H1 (cell line): ENCODE data around the gene EYA4. TPM values are rescaled to one million over a fixed set of nuclear protein-coding genes. Genes with fewer than 3 reads are reported as not detected.

Source experiments
- CTCF ChIA-PET: fragments of 300-600 bp; sonication (Branson Sonifier 250); formaldehyde crosslinking; loops from one replicate; lab custom pipeline; 2021; ENCODE audit not compliant: partially characterized antibody; lab: Charles Lee
- POLR2A ChIA-PET: fragments of 300-600 bp; sonication (Branson Sonifier 250); formaldehyde crosslinking; loops from one replicate; lab custom pipeline; 2021; ENCODE audit warnings: inconsistent platforms; ENCODE audit not compliant: partially characterized antibody; lab: Charles Lee
- DNase-seq, 2 experiments: peaks; one replicate each; pipeline versions ENCODE4 v3.0.0 to v3.0.0-alpha.2; 2010 to 2022; ENCODE audit warnings: low spot score in 2 of 2, low read depth in 1 of 2, mixed read lengths in 1 of 2
- FAIRE-seq: peaks from 2 replicates; lab custom pipeline; 2011; peaks lifted over from hg19 to GRCh38; lab: Jason Lieb, UNC
- H2AFZ ChIP-seq: 2 replicates; pipeline ENCODE4 v1.8.1; 2012; ENCODE audit warnings: low read length, inconsistent platforms
- H2AK5ac ChIP-seq: 2 replicates; pipeline ENCODE4 v1.6.1; 2013; ENCODE audit warnings: low read depth, low read length
- H2BK120ac ChIP-seq: replicated peaks from 2 replicates; pipeline ENCODE3; 2013; ENCODE audit warnings: low read depth, low read length, inconsistent platforms
- H2BK12ac ChIP-seq: 2 replicates; pipeline ENCODE4 v1.6.1; 2013; ENCODE audit warnings: low read depth, low read length
- H2BK15ac ChIP-seq: 2 replicates; pipeline ENCODE4 v1.6.1; 2013; ENCODE audit warnings: low read length
- H2BK20ac ChIP-seq: 2 replicates; pipeline ENCODE4 v1.6.1; 2013; ENCODE audit warnings: low read length
- H2BK5ac ChIP-seq: 2 replicates; pipeline ENCODE4 v1.6.1; 2013; ENCODE audit warnings: low read depth, low read length
- H3K14ac ChIP-seq: 2 replicates; pipeline ENCODE4 v1.6.1; 2013; ENCODE audit warnings: inconsistent platforms; ENCODE audit not compliant: insufficient read length
- H3K18ac ChIP-seq: 2 replicates; pipeline ENCODE4 v1.6.1; 2013; ENCODE audit warnings: low read length; ENCODE audit errors: extremely low read depth
- H3K23ac ChIP-seq: 2 replicates; pipeline ENCODE4 v1.6.1; 2013; ENCODE audit warnings: inconsistent platforms; ENCODE audit not compliant: insufficient read length
- H3K23me2 ChIP-seq: 2 replicates; pipeline ENCODE4 v1.6.1; 2013; ENCODE audit warnings: low read depth, low read length
- H3K27ac ChIP-seq: 2 replicates; pipeline ENCODE4 v1.6.1; 2011; ENCODE audit warnings: low read depth, low read length, inconsistent platforms
- H3K27me3 ChIP-seq, 4 experiments: replicated peaks in 1 of 4; 1 replicate in 1 of 4; 2 replicates in 3 of 4; pipeline versions ENCODE4 v1.6.1 to v1.8.1; 2011 to 2013; ENCODE audit warnings: low read length in 3 of 4, mild to moderate bottlenecking in 3 of 4, inconsistent platforms in 2 of 4, mixed read lengths in 2 of 4, moderate library complexity in 1 of 4; ENCODE audit not compliant: control insufficient read depth in 3 of 4, insufficient read depth in 3 of 4; ENCODE audit errors: extremely low read depth in 1 of 4
- H3K36me3 ChIP-seq, 4 experiments: 2 replicates each; pipeline versions ENCODE4 v1.6.1 to v1.8.1; 2011 to 2013; ENCODE audit warnings: mild to moderate bottlenecking in 4 of 4, low read length in 3 of 4, moderate library complexity in 2 of 4, control low read depth in 1 of 4, inconsistent platforms in 1 of 4; ENCODE audit not compliant: insufficient read depth in 4 of 4, control insufficient read depth in 2 of 4
- H3K4ac ChIP-seq: replicated peaks from 2 replicates; pipeline ENCODE3; 2013; ENCODE audit warnings: low read length, low read depth, mixed read lengths, inconsistent platforms; ENCODE audit not compliant: insufficient read length
- H3K4me1 ChIP-seq, 4 experiments: replicated peaks in 1 of 4; 1 replicate in 1 of 4; 2 replicates in 3 of 4; pipeline versions ENCODE4 v1.6.1 to v1.8.1; 2011 to 2013; ENCODE audit warnings: low read length in 3 of 4, inconsistent platforms in 2 of 4, mixed read lengths in 1 of 4; ENCODE audit not compliant: insufficient read depth in 4 of 4, control insufficient read depth in 3 of 4
- H3K4me2 ChIP-seq, 2 experiments: 2 replicates each; pipeline versions ENCODE4 v1.6.1 to v1.8.1; 2011 to 2013; ENCODE audit warnings: low read depth in 2 of 2, low read length in 2 of 2, control low read depth in 1 of 2, inconsistent platforms in 1 of 2, mild to moderate bottlenecking in 1 of 2; ENCODE audit not compliant: insufficient read depth in 1 of 2
- H3K4me3 ChIP-seq, 4 experiments: fragments of 200-600, 300-600 bp in 1 of 4; sonication (generic), shearing (Covaris generic), sonication (Bioruptor Twin) in 1 of 4; 2 replicates each; pipeline versions ENCODE4 v1.5.1 to v1.8.1; 2011 to 2016; ENCODE audit warnings: low read length in 4 of 4, low read depth in 3 of 4, control low read depth in 2 of 4, inconsistent platforms in 2 of 4, mild to moderate bottlenecking in 2 of 4, mixed read lengths in 1 of 4, moderate library complexity in 1 of 4; ENCODE audit not compliant: insufficient read depth in 2 of 4; ENCODE audit errors: extremely low read depth in 1 of 4
- H3K56ac ChIP-seq: replicated peaks from 2 replicates; pipeline ENCODE3; 2013; ENCODE audit warnings: low read depth, mild to moderate bottlenecking, mixed read lengths, low read length, inconsistent platforms; ENCODE audit not compliant: insufficient read length
- H3K79me1 ChIP-seq: 2 replicates; pipeline ENCODE4 v1.6.1; 2013; ENCODE audit warnings: low read depth, low read length, control low read depth
- H3K79me2 ChIP-seq, 2 experiments: 2 replicates each; pipeline versions ENCODE4 v1.6.1 to v1.8.1; 2012 to 2013; ENCODE audit warnings: low read length in 2 of 2, mild to moderate bottlenecking in 2 of 2, inconsistent platforms in 1 of 2; ENCODE audit not compliant: insufficient read depth in 2 of 2, control insufficient read depth in 1 of 2
- H3K9ac ChIP-seq, 4 experiments: replicated peaks in 1 of 4; 1 replicate in 1 of 4; 2 replicates in 3 of 4; pipeline versions ENCODE4 v1.6.1 to v1.8.1; 2011 to 2013; ENCODE audit warnings: low read depth in 3 of 4, low read length in 3 of 4, control low read depth in 2 of 4, mild to moderate bottlenecking in 2 of 4, moderate library complexity in 2 of 4, inconsistent platforms in 1 of 4; ENCODE audit errors: extremely low read depth in 1 of 4
- H3K9me3 ChIP-seq, 2 experiments: 2 replicates each; pipeline versions ENCODE4 v1.6.1 to v1.8.1; 2012 to 2013; ENCODE audit warnings: mild to moderate bottlenecking in 2 of 2, moderate library complexity in 2 of 2, control low read depth in 1 of 2, inconsistent platforms in 1 of 2, low read depth in 1 of 2, low read length in 1 of 2, mixed read lengths in 1 of 2; ENCODE audit not compliant: insufficient read depth in 2 of 2
- H4K20me1 ChIP-seq, 2 experiments: replicated peaks in 1 of 2; 2 replicates each; pipeline versions ENCODE3 to v1.8.1; 2011 to 2013; ENCODE audit warnings: inconsistent platforms in 2 of 2, low read length in 2 of 2, mild to moderate bottlenecking in 1 of 2; ENCODE audit not compliant: insufficient read depth in 2 of 2, control insufficient read depth in 1 of 2
- H4K5ac ChIP-seq: 2 replicates; pipeline ENCODE4 v1.6.1; 2013; ENCODE audit warnings: low read length, low read depth, mixed read lengths, inconsistent platforms; ENCODE audit not compliant: insufficient read length
- H4K8ac ChIP-seq: 2 replicates; pipeline ENCODE4 v1.8.0; 2013; ENCODE audit warnings: mild to moderate bottlenecking, moderate library complexity, low read length, inconsistent platforms; ENCODE audit not compliant: insufficient read depth; ENCODE audit errors: extremely low read depth
- H4K91ac ChIP-seq: replicated peaks from 2 replicates; pipeline ENCODE3; 2013; ENCODE audit warnings: low read length, mixed read lengths, inconsistent platforms; ENCODE audit not compliant: insufficient read length
- ASH2L ChIP-seq: fragments of 200-600, 300-600 bp; sonication (generic); IDR thresholded peaks from one replicate; pipeline ENCODE4 v1.7.1; 2017; ENCODE audit warnings: low read length
- BRCA1 ChIP-seq: IDR thresholded peaks from 2 replicates; pipeline ENCODE4 v1.6.1; 2012; ENCODE audit warnings: low read depth, low read length, improper control_type of control experiment
- CBX8 ChIP-seq: fragments of 300-800, 300-1000 bp; sonication (generic); IDR thresholded peaks from 2 replicates; pipeline ENCODE4 v1.7.1; 2016; ENCODE audit warnings: low read depth, low read length, borderline replicate concordance
- EP300 ChIP-seq, 2 experiments: IDR thresholded peaks; 1 replicate in 1 of 2; 2 replicates in 1 of 2; pipeline ENCODE4 v1.6.1; 2011 to 2012; ENCODE audit warnings: low read depth in 2 of 2, low read length in 2 of 2, mild to moderate bottlenecking in 2 of 2, borderline replicate concordance in 1 of 2, inconsistent platforms in 1 of 2, moderate library complexity in 1 of 2
- EZH2 ChIP-seq: fragments of 200-600 bp; sonication (generic); IDR thresholded peaks from 2 replicates; pipeline ENCODE4 v1.7.1; 2012; ENCODE audit warnings: low read depth, mild to moderate bottlenecking, moderate library complexity, low read length, inconsistent platforms; ENCODE audit not compliant: severe bottlenecking
- JUND ChIP-seq: IDR thresholded peaks from 2 replicates; pipeline ENCODE4 v1.6.1; 2011; ENCODE audit warnings: mild to moderate bottlenecking, improper control_type of control experiment, low read length
- MAFK ChIP-seq: IDR thresholded peaks from 2 replicates; pipeline ENCODE4 v1.6.1; 2012; ENCODE audit warnings: low read depth, mild to moderate bottlenecking, improper control_type of control experiment, low read length
- PHF8 ChIP-seq: fragments of 200-600 bp; sonication (generic); conservative IDR thresholded peaks from 2 replicates; pipeline ENCODE4 v1.7.1; 2012; ENCODE audit warnings: low read depth, mild to moderate bottlenecking, inconsistent platforms, low read length, moderate library complexity
- POLR2A ChIP-seq, 2 experiments: IDR thresholded peaks; 1 replicate in 1 of 2; 2 replicates in 1 of 2; pipeline ENCODE4 v1.6.1; 2011; ENCODE audit warnings: low read depth in 2 of 2, low read length in 2 of 2, mild to moderate bottlenecking in 2 of 2; ENCODE audit errors: control extremely low read depth in 1 of 2
- POU5F1 ChIP-seq: IDR thresholded peaks from 2 replicates; pipeline ENCODE4 v1.6.1; 2011; ENCODE audit warnings: low read depth, mild to moderate bottlenecking, low read length, moderate library complexity
- RXRA ChIP-seq: IDR thresholded peaks from 2 replicates; pipeline ENCODE4 v1.6.1; 2011; ENCODE audit warnings: low read depth, mild to moderate bottlenecking, low read length, moderate library complexity; ENCODE audit not compliant: insufficient read depth
- SAP30 ChIP-seq: fragments of 300-600 bp; sonication (generic); IDR thresholded peaks from 2 replicates; pipeline ENCODE4 v1.7.1; 2012; ENCODE audit warnings: low read length, moderate library complexity, mild to moderate bottlenecking, inconsistent platforms; ENCODE audit not compliant: insufficient read depth, insufficient replicate concordance
- TAF7 ChIP-seq: optimal IDR thresholded peaks from 2 replicates; pipeline ENCODE3; 2011; ENCODE audit warnings: low read depth, mild to moderate bottlenecking, inconsistent platforms, low read length, moderate library complexity, borderline replicate concordance
- TCF12 ChIP-seq: IDR thresholded peaks from 2 replicates; pipeline ENCODE4 v1.6.1; 2011; ENCODE audit warnings: low read depth, mild to moderate bottlenecking, low read length
- WGBS, 2 experiments: shearing (Covaris generic) in 1 of 2; methylation state at CpG; one replicate each; pipeline versions ENCODE4 v1.1.6 to v1.1.7; 2013 to 2015; ENCODE audit warnings: low lambda C conversion rate in 2 of 2, mixed read lengths in 2 of 2, inconsistent platforms in 1 of 2, low coverage in 1 of 2, missing lambda C conversion rate in 1 of 2; ENCODE audit not compliant: insufficient replicate concordance in 2 of 2, insufficient coverage in 1 of 2, insufficient read length in 1 of 2; ENCODE audit errors: extremely low coverage in 1 of 2, missing lambda C conversion rate in 1 of 2; 5-methylcytosine and 5-hydroxymethylcytosine counted together
- polyA plus RNA-seq, 7 experiments: library from polyadenylated mRNA; depleted of rRNA in 3 of 7; stranded (reverse) in 5 of 7; unstranded in 2 of 7; fragments of >200 nt in 5 of 7; fragments of 200-250 nt in 2 of 7; gene quantifications; 1 replicate in 5 of 7; 2 replicates in 1 of 7; 4 replicates in 1 of 7; pipeline versions ENCODE4 v1.2.1 to v1.2.3, GENCODE V29; 2011 to 2013; ENCODE audit warnings: missing spikeins in 2 of 7, mixed read lengths in 2 of 7
- total RNA-seq: library from RNA; stranded (reverse); fragmentation: NEBNext Ultra II Directional; extraction: Animal tissue kit (Norgen Biotek cat#: 25700); gene quantifications from 2 replicates; pipeline ENCODE4 v1.2.1, GENCODE V29; 2021
- TF ChIP-seq, protein P1 (sequence below): IDR thresholded peaks from 2 replicates; pipeline ENCODE4 v1.6.1; 2012; ENCODE audit warnings: inconsistent platforms

EYA4 gene
- total and polyA plus RNA-seq, 2 of the 8 experiments (the other 6 are each of a cell fraction or from before 2014, with no cell fraction given): 0.06 to 0.17 TPM

DNA sequence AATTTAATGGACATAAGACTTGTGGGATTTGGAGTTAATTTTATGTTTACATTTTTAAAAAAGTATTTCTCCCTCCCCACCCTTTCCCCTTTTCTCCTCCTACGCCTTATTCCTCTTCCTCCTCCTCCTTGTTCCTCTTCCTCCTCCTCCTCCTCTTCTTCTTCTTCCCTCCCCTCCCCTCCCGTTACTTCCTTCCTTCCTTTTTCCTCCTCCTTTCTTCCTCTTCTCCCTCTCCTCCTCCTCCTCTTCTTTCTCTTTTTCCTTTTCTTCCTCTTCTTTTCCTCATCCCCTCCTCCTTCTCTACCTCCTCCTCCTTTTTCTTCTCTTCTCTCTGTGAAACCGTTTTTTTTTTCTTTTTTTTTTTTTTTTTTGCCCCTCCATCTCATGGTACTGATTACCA lies 139.6 kb downstream of the EYA4 start:
- FAIRE-seq (no peak), DNase-seq (no peak)
- no peak overlapping the region for H3K9ac ChIP-seq
- H2AK5ac ChIP-seq: no peak overlapping the region
- no peak overlapping the region for H2AFZ ChIP-seq
- H3K9me3 ChIP-seq: no peaks in the 10 kb centered on the region
- ChIA-PET POLR2A (no interaction called here), CTCF (no interaction called here)
- H3K4me2 ChIP-seq: no peak overlapping the region
- H3K79me1 ChIP-seq: no peaks in the 10 kb centered on the region
- no peak overlapping the region for H3K14ac ChIP-seq
- no peak overlapping the region for H2BK15ac ChIP-seq
- no peak overlapping the region for H2BK120ac ChIP-seq
- H4K8ac ChIP-seq: no peak overlapping the region
- H3K79me2 ChIP-seq: no peaks in the 10 kb centered on the region
- no peaks in the 10 kb centered on the region for H3K27me3 ChIP-seq
- H4K5ac ChIP-seq: no peak overlapping the region
- no peak overlapping the region for H2BK20ac ChIP-seq
- no peaks in the 10 kb centered on the region for H4K20me1 ChIP-seq
- no peak overlapping the region for H3K23ac ChIP-seq
- WGBS, 2 experiments: 66 to 100% methylated on average over 1 to 3 of the region's 3 CpGs
- H3K23me2 ChIP-seq: no peaks in the 10 kb centered on the region; the same call in 1 of the 2 replicates
- H3K27ac ChIP-seq: no peak overlapping the region
- H3K4me3 ChIP-seq: no peak overlapping the region
- no peaks in the 10 kb centered on the region for H3K36me3 ChIP-seq
- H4K91ac ChIP-seq: no peak overlapping the region
- H3K56ac ChIP-seq: no peak overlapping the region
- H3K4me1 ChIP-seq: no peaks in the 10 kb centered on the region
- no peak overlapping the region for H2BK12ac ChIP-seq
- H3K4ac ChIP-seq: no peak overlapping the region
- no peak overlapping the region for H2BK5ac ChIP-seq
- no peak overlapping the region for H3K18ac ChIP-seq
- TF ChIP-seq BRCA1 (no peak), JUND (no peak), POU5F1 (no peak), POLR2A (IDR thresholded peaks at IDR 0.05; ENCODE audit: control extremely low read depth in 1 of 2, low read depth in 2 of 2, low read length in 2 of 2) (no peak), EP300 (IDR thresholded peaks at IDR 0.05; ENCODE audit: borderline replicate concordance in 1 of 2, low read depth in 2 of 2, low read length in 2 of 2) (no peak), RXRA (no peak), TAF7 (no peak), TCF12 (no peak), CBX8 (no peak), SAP30 (no peak), EZH2 (no peak), ASH2L (no peak), MAFK (no peak), PHF8 (no peak)
- TF ChIP-seq, protein P1, sequence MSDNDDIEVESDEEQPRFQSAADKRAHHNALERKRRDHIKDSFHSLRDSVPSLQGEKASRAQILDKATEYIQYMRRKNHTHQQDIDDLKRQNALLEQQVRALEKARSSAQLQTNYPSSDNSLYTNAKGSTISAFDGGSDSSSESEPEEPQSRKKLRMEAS: no peak
